ENCODE measurements around the gene CREB3L1.

CREB3L1 gene

GRCh38 chr11:46240371-46240770 is 37.1 kb upstream of the CREB3L1 start:
- ATAC-seq: no peak
- TF ChIP-seq ARNTL (CRISPR knock-in tag; IDR thresholded peaks at IDR 0.05; ENCODE audit: borderline replicate concordance, low read depth) (no peak), OSR1 (CRISPR knock-in tag; IDR thresholded peaks at IDR 0.05) (no peak), CREB5 (CRISPR knock-in tag; IDR thresholded peaks at IDR 0.05; ENCODE audit: low read depth) (no peak), ZFP30 (CRISPR knock-in tag; IDR thresholded peaks at IDR 0.05) (no peak), TCF4 (CRISPR knock-in tag; IDR thresholded peaks at IDR 0.05; ENCODE audit: borderline replicate concordance) (no peak), ISL1 (CRISPR knock-in tag; IDR thresholded peaks at IDR 0.05) (no peak)

GRCh38 chr11:46240861-46241260 is 36.6 kb upstream of the CREB3L1 start:
- ATAC-seq: no peak

GRCh38 chr11:46242041-46242951 is 35.2 kb upstream of the CREB3L1 start:
- ATAC-seq: no peak
- no peak for TF ChIP-seq ZFP3 (CRISPR knock-in tag; IDR thresholded peaks at IDR 0.05)
- no peak for TF ChIP-seq TOX (CRISPR knock-in tag; IDR thresholded peaks at IDR 0.05; ENCODE audit: borderline replicate concordance)
- TF ChIP-seq POU6F1 (CRISPR knock-in tag; IDR thresholded peaks at IDR 0.05; ENCODE audit: borderline replicate concordance, low read depth): no peak
- no peak for TF ChIP-seq ZNF70 (CRISPR knock-in tag; IDR thresholded peaks at IDR 0.05)
- no peak for TF ChIP-seq ZFP30 (CRISPR knock-in tag; IDR thresholded peaks at IDR 0.05)
- TF ChIP-seq SNAI2 (CRISPR knock-in tag; IDR thresholded peaks at IDR 0.05): no peak
- no peak for TF ChIP-seq OSR1 (CRISPR knock-in tag; IDR thresholded peaks at IDR 0.05)
- TF ChIP-seq RARB (CRISPR knock-in tag; IDR thresholded peaks at IDR 0.05): no peak
- no peak for TF ChIP-seq GLIS3 (CRISPR knock-in tag; IDR thresholded peaks at IDR 0.05)
- no peak for TF ChIP-seq CSRNP3 (CRISPR knock-in tag; IDR thresholded peaks at IDR 0.05)

More at GRCh38 chr11:46240861-46241260, 36.6 kb upstream of the CREB3L1 start:
- TF ChIP-seq ZFP30 (CRISPR knock-in tag; IDR thresholded peaks at IDR 0.05): no peak
- TF ChIP-seq CREB5 (CRISPR knock-in tag; IDR thresholded peaks at IDR 0.05; ENCODE audit: low read depth): no peak
- TF ChIP-seq PATZ1 (CRISPR knock-in tag; IDR thresholded peaks at IDR 0.05; ENCODE audit: borderline replicate concordance): no peak
- no peak for TF ChIP-seq ESRRG (CRISPR knock-in tag; IDR thresholded peaks at IDR 0.05)
- no peak for TF ChIP-seq ZNF8 (CRISPR knock-in tag; IDR thresholded peaks at IDR 0.05)
- no peak for TF ChIP-seq TSHZ2 (CRISPR knock-in tag; IDR thresholded peaks at IDR 0.05)

All from SK-N-SH treated with all-trans-retinoic acid at 6 μM for 48 hours (cell line).